IPS-NIHi7 (cell line): ENCODE measurements around the gene ADGRB3.
A peak's percentile ranks its signal among the peaks of the same experiment; 100 is the strongest.
"Not testable (repeated sequence)": the region's sequence is repeated elsewhere in the genome, so short reads cannot be mapped to it uniquely, and the experiment has no call there.

Experiments
- DNase-seq: peaks from one replicate; pipeline ENCODE4 v3.0.0; 2012; ENCODE audit warnings: mixed read lengths; ENCODE audit errors: extremely low spot score

Gene ADGRB3

GRCh38 chr6:68790128-68790527, 155.0 kb downstream of the ADGRB3 start:
- peak; percentile 26 for DNase-seq

- not testable (repeated sequence) for DNase-seq
Measured at GRCh38 chr6:68814976-68815375, 179.9 kb downstream of the ADGRB3 start.

DNA sequence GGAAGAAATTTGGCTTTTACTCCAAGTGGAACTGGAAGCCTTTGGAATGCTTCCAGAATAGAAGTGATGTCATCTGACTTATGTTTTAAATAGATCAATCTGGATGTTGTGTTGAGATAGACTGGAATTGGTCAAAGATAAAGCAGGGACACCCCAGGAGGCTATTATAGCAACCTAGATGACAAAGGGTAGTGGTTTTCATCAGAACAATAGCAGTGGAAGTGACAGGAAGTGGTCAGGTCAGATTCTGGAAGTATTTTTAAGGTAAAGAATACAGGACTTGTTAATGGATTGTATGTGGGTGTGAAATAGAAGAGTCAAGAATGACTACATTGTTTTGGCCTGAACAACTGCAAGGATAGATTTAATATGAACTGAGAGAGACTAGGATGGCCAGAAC, 191.4 kb downstream of the ADGRB3 start:
- no peak for DNase-seq

- DNase-seq: no peak
Measured at GRCh38 chr6:68834551-68834950, 199.5 kb downstream of the ADGRB3 start.

DNA sequence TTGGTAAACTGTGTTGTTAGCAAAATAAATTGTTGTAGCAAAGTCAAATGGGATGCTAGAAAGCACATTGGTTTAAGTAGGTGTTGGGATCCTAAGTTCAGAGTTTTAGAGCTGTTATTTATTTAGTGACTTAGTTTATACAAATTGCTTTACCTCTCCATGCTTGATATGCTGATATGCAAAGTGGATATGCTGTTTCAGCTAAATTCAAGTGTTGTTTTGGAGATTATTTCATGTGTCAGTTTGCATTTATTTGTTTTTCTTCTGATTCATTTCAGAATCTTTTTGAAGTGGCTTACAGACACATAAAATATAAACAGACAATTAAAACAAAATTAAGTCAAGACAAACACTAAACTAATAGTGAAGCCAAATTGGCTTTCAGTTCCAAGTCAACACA, 203.5 kb downstream of the ADGRB3 start:
- no peak for DNase-seq

DNA sequence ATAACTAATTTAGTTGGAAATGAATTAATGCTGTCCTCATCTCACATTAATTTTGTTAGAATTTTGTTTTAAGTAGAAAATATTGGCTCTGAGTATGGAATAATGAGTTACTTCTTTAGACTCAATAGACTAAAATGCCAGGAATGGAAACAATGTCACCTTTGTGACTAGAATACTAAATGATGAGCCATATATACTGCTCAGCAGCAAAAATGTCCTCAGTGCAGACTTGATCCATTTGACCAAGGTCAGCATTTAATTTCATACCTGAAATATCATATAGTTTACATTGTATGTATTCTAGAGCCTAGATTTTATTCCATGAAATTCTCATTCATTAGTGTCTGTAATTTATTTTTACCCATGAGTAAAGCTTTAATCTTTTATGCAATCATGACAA, 217.7 kb downstream of the ADGRB3 start:
- DNase-seq: no peak

- DNase-seq: no peak
Measured at GRCh38 chr6:68859233-68859632, 224.2 kb downstream of the ADGRB3 start.

DNA sequence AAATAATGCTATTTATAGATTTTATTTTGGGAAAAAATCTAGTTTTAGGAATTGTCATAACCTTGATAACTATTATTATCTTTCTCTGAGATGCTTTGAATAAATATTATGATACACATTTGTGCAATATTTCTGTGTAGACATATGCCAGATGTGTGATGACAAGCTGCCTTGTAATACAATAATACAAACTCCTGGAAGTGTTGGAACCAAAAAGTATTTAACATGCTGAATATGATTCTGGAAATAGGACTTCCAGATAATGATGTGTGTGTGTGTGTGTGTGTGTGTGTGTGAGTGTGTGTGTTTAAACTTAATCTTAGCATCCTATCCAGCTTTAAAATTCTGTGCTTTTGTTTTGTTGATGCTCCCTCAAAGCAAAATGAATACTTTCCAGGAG, 233.6 kb downstream of the ADGRB3 start:
- DNase-seq: no peak

- DNase-seq: no peak
Measured at GRCh38 chr6:68873236-68873635, 238.2 kb downstream of the ADGRB3 start.

DNA sequence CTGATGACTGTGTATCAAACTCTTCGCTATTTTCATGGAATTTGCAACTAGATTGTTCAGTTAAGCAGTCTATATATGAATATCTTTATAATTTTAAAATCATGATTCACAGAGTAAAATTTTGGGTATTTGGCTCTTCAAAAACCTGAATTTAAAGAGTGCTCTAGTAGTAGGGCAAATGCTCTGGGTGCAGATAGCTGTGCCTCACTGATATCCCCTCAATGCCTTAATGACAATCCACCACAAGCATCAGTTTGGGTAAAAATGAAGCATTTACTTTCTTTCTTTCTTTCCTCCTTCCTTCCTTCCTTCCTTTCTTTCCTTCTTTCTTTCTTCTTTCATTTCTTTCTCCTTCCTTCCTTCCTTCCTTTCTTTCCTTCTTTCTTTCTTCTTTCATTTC, 239.7 kb downstream of the ADGRB3 start:
- DNase-seq: no peak

GRCh38 chr6:68875403-68875802, 240.3 kb downstream of the ADGRB3 start:
- no peak for DNase-seq

DNA sequence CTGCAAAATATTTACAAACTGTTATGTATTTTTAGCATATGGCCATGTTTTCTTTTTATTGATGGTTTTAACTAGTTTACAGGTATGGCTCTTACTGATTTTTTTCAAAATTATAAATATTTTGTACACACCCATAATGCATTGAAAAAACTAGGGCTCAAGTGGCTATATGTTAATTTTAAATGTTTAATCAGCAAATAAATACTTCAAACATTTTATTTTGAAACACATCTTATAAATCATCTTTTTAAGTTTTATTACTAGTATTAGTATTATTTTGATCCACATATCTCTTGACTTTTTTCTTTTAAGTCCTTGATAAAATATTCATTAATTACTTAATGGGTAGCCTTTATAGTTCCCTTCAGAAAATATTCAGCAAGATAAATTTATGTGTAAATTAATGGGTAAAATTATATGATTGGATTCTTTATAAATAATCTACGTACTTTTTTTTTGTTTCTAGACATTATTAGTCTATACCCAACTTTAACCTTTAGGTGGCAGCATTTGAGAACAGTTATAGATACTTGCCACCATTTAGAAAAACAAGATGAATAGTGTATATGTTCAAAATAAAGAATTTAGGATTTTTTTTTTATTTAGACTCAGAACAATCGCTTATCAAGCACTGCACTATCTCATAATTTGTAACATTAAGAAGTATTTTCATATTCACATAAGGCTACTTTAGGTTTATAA, 241.9 kb downstream of the ADGRB3 start:
- peak; percentile 9 for DNase-seq

GRCh38 chr6:68880050-68880813, 245.2 kb downstream of the ADGRB3 start:
- peak; percentile 7 for DNase-seq

DNA sequence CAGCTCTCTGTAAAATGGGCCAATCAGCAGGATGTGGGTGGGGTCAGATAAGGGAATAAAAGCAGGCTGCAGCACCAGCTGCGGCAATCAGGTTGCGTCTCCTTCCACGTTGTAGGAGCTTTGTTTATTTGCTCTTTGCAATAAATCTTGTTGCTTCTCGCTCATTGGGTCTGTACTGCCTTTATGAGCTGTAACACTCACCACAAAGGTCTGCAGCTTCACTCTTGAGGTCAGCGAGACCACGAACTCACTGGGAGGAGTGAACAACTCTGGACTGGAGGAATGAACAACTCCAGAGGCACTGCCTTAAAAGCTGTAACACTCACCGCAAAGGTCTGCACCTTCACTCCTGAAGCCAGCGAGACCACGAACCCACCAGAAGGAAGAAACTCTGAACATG, 248.2 kb downstream of the ADGRB3 start:
- DNase-seq: not testable (repeated sequence)

- DNase-seq: no peak
Measured at GRCh38 chr6:68891419-68891818, 256.3 kb downstream of the ADGRB3 start.

DNA sequence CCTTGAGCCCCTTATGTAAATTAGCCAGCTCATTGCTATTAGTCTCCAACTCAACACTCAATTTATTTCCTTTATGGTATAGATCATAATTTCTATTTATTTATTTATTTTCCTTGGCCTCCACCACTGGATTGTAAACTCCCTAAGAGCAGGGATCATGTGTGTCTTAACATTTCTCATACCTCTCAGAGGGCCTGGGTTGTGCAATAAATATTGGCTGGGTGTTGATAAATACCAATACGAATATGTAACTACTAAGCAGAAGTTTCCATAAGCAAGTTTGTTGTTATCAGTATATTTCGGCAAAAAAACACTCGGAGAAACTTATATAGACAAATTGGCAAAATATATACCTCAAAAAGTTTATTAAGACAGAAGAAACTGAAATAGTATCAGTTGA, 257.4 kb downstream of the ADGRB3 start:
- DNase-seq: no peak

DNA sequence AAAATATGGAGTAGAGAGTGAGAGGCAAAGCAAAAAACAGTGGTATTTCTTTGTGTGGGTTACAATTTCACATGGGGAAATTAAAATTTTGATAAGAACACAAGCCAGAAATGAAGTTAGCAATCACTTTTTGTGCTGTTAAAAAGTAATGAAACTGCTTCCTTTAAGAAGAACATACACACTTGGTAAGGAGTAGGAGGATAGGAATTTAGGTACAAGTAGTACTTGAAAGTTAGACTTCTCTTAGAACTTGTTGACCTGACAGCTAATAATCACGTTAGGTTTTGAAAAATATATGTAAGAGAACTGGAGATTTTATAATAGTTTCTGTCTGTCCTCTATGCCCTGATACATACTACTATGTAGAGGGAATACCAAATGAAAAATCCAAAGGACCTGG, 260.8 kb downstream of the ADGRB3 start:
- DNase-seq: no peak

DNA sequence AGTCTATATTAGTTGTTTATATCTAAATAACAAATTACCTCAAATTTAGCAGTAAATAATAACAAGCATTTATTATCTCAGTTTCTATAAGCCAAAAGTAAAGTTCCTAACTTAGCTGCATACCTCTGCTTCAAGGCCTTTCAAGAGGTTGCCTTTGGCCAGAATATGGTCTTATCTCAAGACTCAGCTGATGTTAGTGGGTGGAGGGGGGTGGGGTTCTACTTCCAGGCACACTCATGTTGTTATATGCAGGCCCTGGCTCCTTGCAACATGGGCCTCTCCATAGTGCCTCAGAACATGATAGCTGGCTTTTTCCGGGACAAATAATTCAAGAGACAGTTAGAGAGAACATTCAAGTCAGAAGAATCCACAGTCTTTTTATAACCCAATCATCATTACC, 266.0 kb downstream of the ADGRB3 start:
- no peak for DNase-seq

- no peak for DNase-seq
Measured at GRCh38 chr6:68911334-68911733, 276.3 kb downstream of the ADGRB3 start.

DNA sequence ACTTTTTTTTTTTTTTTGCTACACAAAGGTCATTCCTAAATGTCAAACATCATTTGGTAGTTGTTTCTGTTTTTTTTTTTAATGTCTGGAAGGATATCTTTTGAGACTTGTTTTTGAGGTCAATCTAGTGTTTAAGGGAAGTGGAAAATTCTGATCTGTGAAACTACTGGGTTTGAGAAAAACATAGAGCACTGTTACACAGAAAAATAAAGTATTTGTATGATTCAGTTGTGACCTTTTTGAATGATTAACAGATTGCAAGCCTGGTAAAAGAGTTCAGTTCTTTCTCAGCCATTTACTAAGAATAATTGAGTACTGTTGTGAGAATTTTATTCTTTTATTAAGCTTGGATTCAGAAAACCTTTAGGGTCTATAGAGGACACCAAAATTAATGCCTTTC, 276.7 kb downstream of the ADGRB3 start:
- no peak for DNase-seq

- DNase-seq: not testable (repeated sequence)
Measured at GRCh38 chr6:68912805-68913204, 277.7 kb downstream of the ADGRB3 start.

DNA sequence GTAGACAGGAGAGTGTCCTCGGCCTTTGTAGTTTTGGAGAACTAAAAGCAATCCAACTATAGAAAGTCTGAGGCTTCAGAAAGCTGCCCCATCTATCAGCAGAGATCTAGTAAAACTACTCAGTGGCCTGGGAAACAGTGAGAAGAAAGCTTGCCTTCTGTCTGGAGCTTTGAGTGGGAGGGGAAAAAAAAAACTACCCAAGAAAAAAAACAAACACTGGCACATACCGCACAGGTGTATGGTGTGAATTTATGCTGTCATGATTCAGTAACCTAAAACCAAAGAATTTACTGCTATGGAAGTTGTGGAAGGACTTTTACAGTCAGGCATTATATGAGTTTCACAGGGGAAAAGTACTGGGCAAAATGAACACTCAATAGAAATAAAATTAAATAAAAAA, 280.5 kb downstream of the ADGRB3 start:
- DNase-seq: no peak

DNA sequence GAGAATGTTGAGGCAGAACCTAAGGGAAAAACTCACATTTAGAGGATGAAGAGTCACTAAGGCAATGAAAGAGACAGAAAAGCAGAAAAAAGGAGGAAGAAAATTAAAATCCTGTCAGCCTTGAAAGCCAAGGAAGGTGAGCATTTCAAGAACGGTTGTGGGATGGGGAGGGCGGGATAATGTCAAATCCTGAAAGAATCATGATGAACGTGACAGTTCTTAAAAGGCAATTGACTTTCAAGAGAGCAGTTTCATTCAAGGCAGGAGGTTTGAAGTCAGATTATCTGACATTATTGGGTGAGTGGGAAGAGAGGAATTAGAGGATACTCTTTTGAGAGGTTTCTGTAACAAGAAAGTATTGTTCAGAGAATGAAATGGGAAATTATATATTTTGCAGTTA, 284.5 kb downstream of the ADGRB3 start:
- DNase-seq: no peak
